GM12878 (cell line): ENCODE data around the gene DHX16.
A peak's percentile ranks its signal among the peaks of the same experiment; 100 is the strongest.

Experiments
- GATAD2B ChIP-seq: fragments of 450-650 bp; conservative IDR thresholded peaks from 2 replicates; pipeline ENCODE4 v1.6.1; 2017; ENCODE audit warnings: low read depth, mild to moderate bottlenecking, moderate library complexity
- KDM1A ChIP-seq: fragments of 200-600 bp; sonication (generic); IDR thresholded peaks from 2 replicates; pipeline ENCODE4 v1.6.1; 2016; ENCODE audit warnings: borderline replicate concordance
- POLR2A ChIP-seq: IDR thresholded peaks from 2 replicates; pipeline ENCODE4 v1.6.1; 2011; ENCODE audit warnings: low read depth, mild to moderate bottlenecking, low read length
- STAT3 ChIP-seq: IDR thresholded peaks from 2 replicates; pipeline ENCODE4 v1.6.1; 2011; ENCODE audit warnings: low read depth, low read length, improper control_type of control experiment
- SUZ12 ChIP-seq: fragments of 200-600 bp; sonication (generic); IDR thresholded peaks from one replicate; pipeline ENCODE4 v1.6.1; 2018; ENCODE audit warnings: antibody characterized with exemption, mild to moderate bottlenecking; ENCODE audit not compliant: unreplicated experiment
- TF ChIP-seq, protein P1 (sequence below), 3 experiments: IDR thresholded peaks in 2 of 3; conservative IDR thresholded peaks in 1 of 3; 2 replicates each; pipeline ENCODE4 v1.5.1; 2011; ENCODE audit warnings: low read depth in 3 of 3, low read length in 3 of 3, mild to moderate bottlenecking in 3 of 3, control low read depth in 2 of 3, moderate library complexity in 2 of 3, inconsistent platforms in 1 of 3, mixed read lengths in 1 of 3; ENCODE audit not compliant: control insufficient read depth in 2 of 3, insufficient read depth in 1 of 3; ENCODE audit errors: extremely low read depth in 1 of 3

DNA sequence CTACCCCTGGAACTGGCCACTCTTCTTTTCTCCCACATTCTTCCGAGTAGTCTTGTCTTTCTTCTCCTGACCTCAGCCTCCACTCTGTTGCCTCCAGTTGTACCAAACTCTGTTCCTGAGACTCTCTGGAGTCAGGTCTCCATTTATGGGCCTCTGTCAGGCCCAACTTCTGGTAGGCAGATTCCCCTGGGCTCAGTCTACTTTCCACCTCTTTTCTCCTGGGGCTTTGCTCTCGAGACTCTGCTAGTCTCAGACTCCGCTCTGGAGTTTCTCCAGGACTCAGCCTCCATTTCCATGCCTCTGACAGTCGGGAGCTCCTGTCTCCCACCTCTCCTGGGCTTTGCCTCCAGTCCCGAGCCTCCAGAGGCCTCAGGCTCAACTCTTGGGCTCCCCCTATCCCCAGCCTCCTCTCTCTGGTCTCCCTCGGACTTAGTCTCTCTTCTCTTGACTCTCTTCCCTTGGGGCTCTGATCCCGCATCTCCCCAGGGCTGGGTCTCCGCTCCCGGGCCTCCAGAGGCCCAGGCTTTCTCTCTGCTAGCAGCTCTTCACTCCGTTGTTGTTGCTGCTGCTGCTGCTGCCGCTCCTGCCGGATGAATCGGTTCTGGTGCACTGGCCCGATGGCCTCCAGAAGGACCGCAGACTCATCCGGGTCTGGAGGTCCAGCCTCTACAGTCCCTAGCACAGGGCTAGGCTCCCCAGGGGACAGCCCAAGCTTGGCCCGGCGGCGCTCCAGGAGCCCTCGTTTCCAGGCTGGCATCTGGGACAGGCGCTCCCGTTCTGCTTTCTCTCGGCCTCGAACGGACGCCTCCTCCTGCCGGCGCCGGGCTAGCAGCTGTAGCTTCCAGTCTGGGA is 12.6 kb upstream of the DHX16 start:
- TF ChIP-seq POLR2A (0 out of 2 replicates have a peak, but pooled peaks have one; percentile 37), STAT3 (no peak), GATAD2B (no peak), KDM1A (no peak), SUZ12 (no peak)
- TF ChIP-seq, protein P1, sequence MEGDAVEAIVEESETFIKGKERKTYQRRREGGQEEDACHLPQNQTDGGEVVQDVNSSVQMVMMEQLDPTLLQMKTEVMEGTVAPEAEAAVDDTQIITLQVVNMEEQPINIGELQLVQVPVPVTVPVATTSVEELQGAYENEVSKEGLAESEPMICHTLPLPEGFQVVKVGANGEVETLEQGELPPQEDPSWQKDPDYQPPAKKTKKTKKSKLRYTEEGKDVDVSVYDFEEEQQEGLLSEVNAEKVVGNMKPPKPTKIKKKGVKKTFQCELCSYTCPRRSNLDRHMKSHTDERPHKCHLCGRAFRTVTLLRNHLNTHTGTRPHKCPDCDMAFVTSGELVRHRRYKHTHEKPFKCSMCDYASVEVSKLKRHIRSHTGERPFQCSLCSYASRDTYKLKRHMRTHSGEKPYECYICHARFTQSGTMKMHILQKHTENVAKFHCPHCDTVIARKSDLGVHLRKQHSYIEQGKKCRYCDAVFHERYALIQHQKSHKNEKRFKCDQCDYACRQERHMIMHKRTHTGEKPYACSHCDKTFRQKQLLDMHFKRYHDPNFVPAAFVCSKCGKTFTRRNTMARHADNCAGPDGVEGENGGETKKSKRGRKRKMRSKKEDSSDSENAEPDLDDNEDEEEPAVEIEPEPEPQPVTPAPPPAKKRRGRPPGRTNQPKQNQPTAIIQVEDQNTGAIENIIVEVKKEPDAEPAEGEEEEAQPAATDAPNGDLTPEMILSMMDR (IDR thresholded peaks at IDR 0.05 in 2 of 3, conservative IDR thresholded peaks at IDR 0.05 in 1 of 3; ENCODE audit: control insufficient read depth in 2 of 3, extremely low read depth in 1 of 3, insufficient read depth in 1 of 3, low read depth in 3 of 3, low read length in 3 of 3): peak; percentile 35 to 46 (median 36); a peak in 4 of 6 replicates
